GM21717 (cell line): ENCODE results near the gene EXOC7.

Experiments used
- ATAC-seq: cut with Tn5 transposase; IDR thresholded peaks from one replicate; pipeline ENCODE4 v1.9.1; 2021; ENCODE audit warnings: mild to moderate bottlenecking, moderate library complexity; ENCODE audit not compliant: unreplicated experiment

Gene EXOC7

GRCh38 chr17:76138896-76139752, 35.5 kb upstream of the EXOC7 start:
- ATAC-seq: no peak

- ATAC-seq: no peak
Measured at GRCh38 chr17:76138234-76138895, 34.8 kb upstream of the EXOC7 start.

- no peak for ATAC-seq
Measured at GRCh38 chr17:76137351-76138233, 34.0 kb upstream of the EXOC7 start.

- ATAC-seq: no peak
Measured at GRCh38 chr17:76137001-76137350, 33.4 kb upstream of the EXOC7 start.

- no peak for ATAC-seq
Measured at GRCh38 chr17:76136276-76137000, 32.9 kb upstream of the EXOC7 start.

GRCh38 chr17:76135810-76136188, 32.2 kb upstream of the EXOC7 start:
- ATAC-seq: no peak

GRCh38 chr17:76134911-76135809, 31.6 kb upstream of the EXOC7 start:
- no peak for ATAC-seq

GRCh38 chr17:76132574-76133338, 29.2 kb upstream of the EXOC7 start:
- ATAC-seq: no peak

GRCh38 chr17:76131692-76132573, 28.3 kb upstream of the EXOC7 start:
- ATAC-seq: no peak

- no peak for ATAC-seq
Measured at GRCh38 chr17:76131051-76131691, 27.6 kb upstream of the EXOC7 start.

- ATAC-seq: no peak
Measured at GRCh38 chr17:76130473-76130872, 26.9 kb upstream of the EXOC7 start.

- no peak for ATAC-seq
Measured at GRCh38 chr17:76125922-76126321, 22.3 kb upstream of the EXOC7 start.

GRCh38 chr17:76125391-76125675, 21.7 kb upstream of the EXOC7 start:
- no peak for ATAC-seq

- no peak for ATAC-seq
Measured at GRCh38 chr17:76124582-76125390, 21.2 kb upstream of the EXOC7 start.

- ATAC-seq: no peak
Measured at GRCh38 chr17:76123749-76124581, 20.4 kb upstream of the EXOC7 start.

GRCh38 chr17:76123191-76123499, 19.6 kb upstream of the EXOC7 start:
- no peak for ATAC-seq
